LNCAP (cell line): ENCODE measurements around the gene PRPF19.
A peak's percentile ranks its signal among the peaks of the same experiment; 100 is the strongest.

ENCODE experiments used
- TF ChIP-seq, protein P1 (sequence below): fragments of 450-650 bp; IDR thresholded peaks from 2 replicates; pipeline ENCODE4 v1.5.1; 2017; ENCODE audit warnings: mild to moderate bottlenecking

Gene PRPF19

DNA sequence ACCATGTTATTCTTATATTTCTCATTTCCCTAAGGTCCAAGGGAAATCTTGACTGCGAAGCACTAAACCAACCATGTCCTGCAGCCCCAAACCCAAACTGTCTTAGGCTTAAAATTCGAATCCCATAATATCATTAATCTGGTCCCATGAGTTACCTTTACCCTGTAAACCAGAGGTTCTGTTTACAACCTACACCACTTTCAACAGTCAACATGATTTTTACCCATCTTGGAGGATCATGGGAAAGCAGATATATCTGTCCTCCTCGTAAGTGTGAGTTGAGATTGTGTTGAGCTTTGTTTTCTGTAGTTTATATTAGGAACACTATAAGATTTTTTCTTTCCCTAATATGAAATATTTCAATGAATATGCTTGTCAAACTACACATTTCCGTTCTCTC lies 6.4 kb downstream of the PRPF19 start:
- TF ChIP-seq, protein P1, sequence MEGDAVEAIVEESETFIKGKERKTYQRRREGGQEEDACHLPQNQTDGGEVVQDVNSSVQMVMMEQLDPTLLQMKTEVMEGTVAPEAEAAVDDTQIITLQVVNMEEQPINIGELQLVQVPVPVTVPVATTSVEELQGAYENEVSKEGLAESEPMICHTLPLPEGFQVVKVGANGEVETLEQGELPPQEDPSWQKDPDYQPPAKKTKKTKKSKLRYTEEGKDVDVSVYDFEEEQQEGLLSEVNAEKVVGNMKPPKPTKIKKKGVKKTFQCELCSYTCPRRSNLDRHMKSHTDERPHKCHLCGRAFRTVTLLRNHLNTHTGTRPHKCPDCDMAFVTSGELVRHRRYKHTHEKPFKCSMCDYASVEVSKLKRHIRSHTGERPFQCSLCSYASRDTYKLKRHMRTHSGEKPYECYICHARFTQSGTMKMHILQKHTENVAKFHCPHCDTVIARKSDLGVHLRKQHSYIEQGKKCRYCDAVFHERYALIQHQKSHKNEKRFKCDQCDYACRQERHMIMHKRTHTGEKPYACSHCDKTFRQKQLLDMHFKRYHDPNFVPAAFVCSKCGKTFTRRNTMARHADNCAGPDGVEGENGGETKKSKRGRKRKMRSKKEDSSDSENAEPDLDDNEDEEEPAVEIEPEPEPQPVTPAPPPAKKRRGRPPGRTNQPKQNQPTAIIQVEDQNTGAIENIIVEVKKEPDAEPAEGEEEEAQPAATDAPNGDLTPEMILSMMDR, result no peak

DNA sequence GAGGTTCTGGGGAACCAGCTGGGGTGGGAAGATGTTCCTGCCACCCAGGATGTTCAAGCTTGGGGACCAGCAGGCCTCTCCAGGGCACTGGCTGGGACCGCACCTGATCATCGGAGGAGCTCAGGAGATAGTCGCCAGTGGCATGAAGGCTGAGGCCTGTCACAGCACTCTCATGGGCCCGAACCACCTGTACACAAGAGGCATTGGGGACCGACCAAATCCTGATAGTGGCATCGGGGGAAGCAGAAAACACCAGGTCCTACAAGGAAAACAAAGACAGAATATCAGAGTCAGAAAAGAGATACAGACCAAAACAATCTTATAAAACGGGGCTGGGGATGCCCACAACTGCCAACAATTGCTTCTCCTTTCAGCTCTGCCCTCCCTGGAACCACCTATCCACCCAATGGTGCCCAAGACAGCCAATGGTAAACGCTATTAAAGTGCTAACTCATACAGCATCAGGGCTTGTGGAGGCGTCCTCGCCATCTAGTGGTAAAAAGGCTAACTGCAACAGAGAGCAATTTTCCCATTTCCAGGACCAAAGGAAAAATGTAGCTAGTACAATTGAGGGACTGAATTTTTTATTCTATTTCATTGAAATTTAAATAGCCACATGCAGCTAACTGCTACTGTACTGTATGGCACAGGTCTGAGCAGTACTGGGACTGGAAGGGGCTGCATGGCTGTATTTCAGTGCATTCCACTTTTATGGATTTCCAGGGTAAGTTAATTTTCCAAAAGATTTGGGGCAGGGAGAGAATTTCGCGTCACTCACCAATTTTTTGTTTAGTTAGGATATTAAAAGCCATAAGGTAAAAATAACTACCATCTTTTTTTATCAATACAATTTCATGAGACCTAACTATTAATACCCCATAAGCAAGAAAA lies 7.1 kb downstream of the PRPF19 start:
- TF ChIP-seq, protein P1, result peak; percentile 97

DNA sequence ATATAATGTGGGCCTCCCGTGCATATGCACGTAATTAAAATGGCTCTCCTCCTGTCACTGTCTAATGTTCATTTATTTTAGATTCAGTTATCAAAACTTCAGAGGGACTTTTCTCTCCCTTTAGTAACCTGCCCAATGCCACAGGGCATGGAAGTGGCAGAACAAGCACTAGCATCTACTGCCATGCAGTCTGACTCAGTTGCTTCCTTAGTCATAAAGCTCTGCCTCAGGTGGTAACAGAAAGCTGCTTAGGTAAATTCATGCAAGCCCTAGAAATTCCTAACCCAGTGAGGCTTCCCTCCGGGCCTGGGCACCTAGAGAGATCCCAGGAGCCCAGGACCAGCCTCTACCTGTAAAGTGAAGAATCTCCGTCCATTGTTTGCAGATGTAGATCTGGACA lies 8.9 kb downstream of the PRPF19 start:
- TF ChIP-seq, protein P1, result no peak

DNA sequence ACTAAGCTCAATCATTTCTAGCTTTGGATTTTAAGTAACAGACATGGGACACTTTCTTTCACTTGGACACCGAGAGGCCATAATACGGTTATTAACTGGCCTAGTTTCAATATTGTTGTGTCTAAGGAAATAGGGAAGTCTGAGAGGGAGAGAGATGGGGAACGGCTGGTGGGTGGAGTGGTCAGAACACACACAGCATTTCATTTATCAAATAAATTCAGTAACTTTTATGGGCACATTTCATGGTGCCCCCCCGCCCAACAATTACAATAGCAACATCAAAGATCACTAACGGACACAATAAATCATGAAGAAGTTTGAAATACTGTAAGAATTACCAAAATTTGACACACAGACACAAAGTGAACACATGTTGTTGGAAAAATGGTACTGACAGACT lies 10.7 kb downstream of the PRPF19 start:
- TF ChIP-seq, protein P1, result no peak

DNA sequence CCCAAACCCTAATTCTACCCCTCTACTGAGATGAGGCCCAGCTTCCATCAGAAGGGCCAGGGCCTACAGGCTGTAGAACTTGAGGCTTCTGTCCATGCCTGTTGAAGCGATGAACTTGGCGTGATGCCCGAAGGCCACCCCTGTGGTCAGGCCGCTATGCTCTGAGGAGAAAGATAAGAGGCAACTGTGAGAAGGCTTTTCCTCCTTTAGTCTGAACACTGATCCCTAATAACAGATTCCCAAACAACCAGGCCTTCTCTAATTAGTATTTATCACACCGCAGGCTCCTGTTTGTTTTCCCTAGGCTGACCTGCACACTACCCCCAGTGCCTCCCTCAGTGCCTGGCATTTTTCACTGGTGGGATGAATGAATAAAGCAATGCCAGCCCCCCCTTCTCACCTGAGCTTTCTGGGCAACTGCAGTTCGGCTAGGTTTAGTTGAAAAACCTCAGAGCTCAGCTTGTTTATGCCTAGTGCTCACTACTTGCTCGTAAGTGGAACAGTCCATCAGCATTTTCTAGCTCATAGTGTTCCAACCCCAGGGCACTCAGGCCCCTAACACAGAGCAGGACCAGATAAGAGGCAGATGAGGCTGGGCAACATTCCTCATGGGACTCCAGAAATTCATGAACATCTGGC lies 15.2 kb downstream of the PRPF19 start:
- TF ChIP-seq, protein P1, result no peak

GRCh38 chr11:60890696-60891095 lies 15.7 kb downstream of the PRPF19 start:
- TF ChIP-seq, protein P1, result no peak

DNA sequence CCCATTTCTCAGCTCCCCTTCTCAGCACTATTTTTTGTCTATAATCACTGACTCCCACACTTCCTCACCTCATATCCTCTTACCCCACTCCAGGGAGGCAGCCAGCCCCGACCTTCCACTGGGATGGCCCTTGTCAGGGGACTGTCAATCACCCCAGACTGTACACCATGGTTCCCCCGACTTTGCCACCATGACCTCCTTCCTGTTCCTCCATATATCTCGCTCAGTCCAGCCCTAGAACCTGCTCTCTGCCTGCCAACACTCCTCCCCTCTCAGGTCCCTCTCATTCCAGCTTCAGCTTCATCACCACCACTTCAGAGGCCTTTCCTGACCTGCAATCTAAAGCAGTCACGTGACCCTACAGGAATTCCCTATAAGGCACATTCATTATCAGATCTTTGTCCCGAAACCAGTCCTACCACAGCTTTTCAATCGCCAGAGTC lies 16.5 kb downstream of the PRPF19 start:
- TF ChIP-seq, protein P1, result no peak
